ENCODE data around the gene SLC25A30. TPM values are rescaled to one million over a fixed set of nuclear protein-coding genes. Genes with fewer than 3 reads are reported as not detected.
"Not testable (repeated sequence)": the region's sequence is repeated elsewhere in the genome, so short reads cannot be mapped to it uniquely, and the experiment has no call there.

SLC25A30 gene
- total and polyA plus RNA-seq, 8 donors = 3.8 to 12.3 (median 7.5) TPM

DNA sequence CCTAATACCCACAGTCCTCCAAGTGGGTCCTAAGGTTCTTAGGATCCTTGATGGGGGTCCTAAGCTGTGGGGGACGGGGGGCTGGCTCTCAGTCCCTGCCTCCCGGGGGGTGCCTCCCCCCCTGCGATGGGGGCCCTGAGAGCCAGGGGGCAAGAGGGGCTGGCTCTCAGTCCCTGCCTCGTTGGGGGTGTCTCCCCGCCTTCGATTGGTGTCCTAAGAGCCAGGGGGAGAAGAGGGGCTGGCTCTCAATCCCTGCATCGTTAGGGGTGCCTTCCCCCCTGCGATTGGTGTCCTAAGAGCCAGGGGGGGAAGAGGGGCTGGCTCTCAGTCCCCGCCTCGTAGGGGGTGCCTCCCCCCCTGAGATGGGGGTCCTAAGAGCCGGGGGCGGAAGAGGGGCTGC, 37.0 kb downstream of the SLC25A30 start:
- TF ChIP-seq, protein P1, sequence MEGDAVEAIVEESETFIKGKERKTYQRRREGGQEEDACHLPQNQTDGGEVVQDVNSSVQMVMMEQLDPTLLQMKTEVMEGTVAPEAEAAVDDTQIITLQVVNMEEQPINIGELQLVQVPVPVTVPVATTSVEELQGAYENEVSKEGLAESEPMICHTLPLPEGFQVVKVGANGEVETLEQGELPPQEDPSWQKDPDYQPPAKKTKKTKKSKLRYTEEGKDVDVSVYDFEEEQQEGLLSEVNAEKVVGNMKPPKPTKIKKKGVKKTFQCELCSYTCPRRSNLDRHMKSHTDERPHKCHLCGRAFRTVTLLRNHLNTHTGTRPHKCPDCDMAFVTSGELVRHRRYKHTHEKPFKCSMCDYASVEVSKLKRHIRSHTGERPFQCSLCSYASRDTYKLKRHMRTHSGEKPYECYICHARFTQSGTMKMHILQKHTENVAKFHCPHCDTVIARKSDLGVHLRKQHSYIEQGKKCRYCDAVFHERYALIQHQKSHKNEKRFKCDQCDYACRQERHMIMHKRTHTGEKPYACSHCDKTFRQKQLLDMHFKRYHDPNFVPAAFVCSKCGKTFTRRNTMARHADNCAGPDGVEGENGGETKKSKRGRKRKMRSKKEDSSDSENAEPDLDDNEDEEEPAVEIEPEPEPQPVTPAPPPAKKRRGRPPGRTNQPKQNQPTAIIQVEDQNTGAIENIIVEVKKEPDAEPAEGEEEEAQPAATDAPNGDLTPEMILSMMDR (IDR thresholded peaks at IDR 0.05) = no peak
- no peak for ATAC-seq
- H3K4me3 ChIP-seq = no peak overlapping the region
- no peak overlapping the region for H3K27ac ChIP-seq
- H3K27me3 ChIP-seq = no peaks in the 10 kb centered on the region
- H3K36me3 ChIP-seq = no peaks in the 10 kb centered on the region
- H3K4me1 ChIP-seq = no peaks in the 10 kb centered on the region
- intact Hi-C loops (cut with DNase I) = no loop called here
- 76% methylated on average over 8 of the region's 12 CpGs; no CpG with 5 or more reads in 1 of the 2 donors for WGBS, 2 donors
- no peaks in the 10 kb centered on the region for H3K9me3 ChIP-seq
- no peak for DNase-seq
- no peak for FAIRE-seq

GRCh38 chr13:45380708-45381107, 37.5 kb downstream of the SLC25A30 start:
- H3K27ac ChIP-seq; H3K36me3 ChIP-seq; H3K27me3 ChIP-seq; H3K4me1 ChIP-seq; H3K4me3 ChIP-seq; intact Hi-C loops (cut with DNase I); DNase-seq; ATAC-seq; H3K9me3 ChIP-seq; FAIRE-seq: not testable (repeated sequence)
- 70% methylated on average over 5 to 6 of the region's 8 CpGs for WGBS, 2 donors

DNA sequence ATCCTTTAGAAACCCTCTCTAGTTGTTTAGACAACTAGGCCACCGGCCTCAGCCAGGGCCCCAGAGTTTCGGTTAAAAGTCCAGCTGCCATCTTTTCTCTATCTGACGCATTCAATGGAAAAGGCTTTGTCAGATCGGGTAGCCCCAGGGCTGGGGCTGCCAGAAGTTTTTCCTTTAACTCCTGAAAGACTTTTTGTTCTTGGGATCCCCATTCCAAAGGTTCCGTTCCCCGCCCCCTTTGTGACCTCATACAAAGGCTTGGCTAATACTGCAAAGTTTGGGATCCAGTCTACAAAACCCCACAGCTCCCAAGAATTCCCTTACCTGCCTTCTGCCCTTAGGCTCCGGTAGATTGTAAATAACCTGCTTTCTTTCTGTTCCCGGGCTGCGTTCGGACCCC, 38.7 kb downstream of the SLC25A30 start:
- not testable (repeated sequence) for DNase-seq, H3K9me3 ChIP-seq, ATAC-seq, H3K36me3 ChIP-seq, H3K27me3 ChIP-seq, H3K27ac ChIP-seq, H3K4me3 ChIP-seq, H3K4me1 ChIP-seq, FAIRE-seq
- WGBS, 2 donors = 90 to 92% methylated on average over 7 to 8 of the region's 10 CpGs
- intact Hi-C loops (cut with DNase I) = loop anchor here in 2 of 3 donors (10.0 kb wide), 2 partner anchors 95 to 125 kb away; no protein-coding TSS in a partner anchor

DNA sequence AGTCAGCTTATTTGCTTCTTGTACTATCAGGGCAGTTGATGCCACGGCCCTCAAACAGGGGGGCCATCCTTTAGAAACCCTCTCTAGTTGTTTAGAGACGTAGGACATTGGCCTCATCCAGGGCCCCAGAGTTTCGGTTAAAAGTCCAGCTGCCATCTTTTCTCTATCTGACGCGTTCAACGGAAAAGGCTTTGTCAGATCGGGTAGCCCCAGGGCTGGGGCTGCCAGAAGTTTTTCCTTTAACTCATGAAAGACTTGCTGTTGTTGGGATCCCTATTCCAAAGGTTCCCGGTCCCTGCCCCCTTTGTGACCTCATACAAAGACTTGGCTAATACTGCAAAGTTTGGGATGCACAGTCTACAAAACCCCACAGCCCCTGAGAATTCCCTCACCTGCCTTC, 39.4 kb downstream of the SLC25A30 start:
- not testable (repeated sequence) for H3K27me3 ChIP-seq, ATAC-seq, FAIRE-seq, H3K4me1 ChIP-seq, DNase-seq, H3K4me3 ChIP-seq, H3K27ac ChIP-seq, H3K36me3 ChIP-seq, H3K9me3 ChIP-seq
- 83 to 89% methylated on average over 8 of the region's 8 CpGs for WGBS, 2 donors
- intact Hi-C loops (cut with DNase I) = loop anchor here in 2 of 3 donors (10.0 kb wide), 2 partner anchors 96 to 126 kb away; no protein-coding TSS in a partner anchor

GRCh38 chr13:45377314-45377713, 40.9 kb downstream of the SLC25A30 start:
- intact Hi-C loops (cut with DNase I) = loop anchor here in 2 of 3 donors (10.0 kb wide), 2 partner anchors 97 to 127 kb away; no protein-coding TSS in a partner anchor
- H3K36me3 ChIP-seq, FAIRE-seq, H3K9me3 ChIP-seq, DNase-seq, H3K27ac ChIP-seq, H3K27me3 ChIP-seq, ATAC-seq, H3K4me1 ChIP-seq, H3K4me3 ChIP-seq: not testable (repeated sequence)
- 81 to 93% methylated on average over 3 to 11 of the region's 12 CpGs for WGBS, 2 donors

DNA sequence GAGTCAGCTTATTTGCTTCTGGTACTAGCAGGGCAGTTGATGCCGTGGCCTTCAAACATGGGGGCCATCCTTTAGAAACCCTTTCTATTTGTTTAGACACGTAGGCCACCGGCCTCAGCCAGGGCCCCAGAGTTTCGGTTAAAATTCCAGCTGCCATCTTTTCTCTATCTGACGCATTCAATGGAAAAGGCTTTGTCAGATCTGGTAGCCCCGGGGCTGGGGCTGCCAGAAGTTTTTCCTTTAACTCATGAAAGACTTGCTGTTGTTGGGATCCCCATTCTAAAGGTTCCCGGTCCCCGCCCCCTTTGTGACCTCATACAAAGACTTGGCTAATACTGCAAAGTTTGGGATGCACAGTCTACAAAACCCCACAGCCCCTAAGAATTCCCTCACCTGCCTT, 41.5 kb downstream of the SLC25A30 start:
- not testable (repeated sequence) for H3K4me3 ChIP-seq, ATAC-seq, H3K36me3 ChIP-seq, H3K4me1 ChIP-seq, H3K9me3 ChIP-seq, DNase-seq, H3K27me3 ChIP-seq, FAIRE-seq, H3K27ac ChIP-seq
- intact Hi-C loops (cut with DNase I) = loop anchor here in 2 of 3 donors (10.0 kb wide), 2 partner anchors 98 to 128 kb away; no protein-coding TSS in a partner anchor
- WGBS, 2 donors = 88 to 92% methylated on average over 8 of the region's 8 CpGs

DNA sequence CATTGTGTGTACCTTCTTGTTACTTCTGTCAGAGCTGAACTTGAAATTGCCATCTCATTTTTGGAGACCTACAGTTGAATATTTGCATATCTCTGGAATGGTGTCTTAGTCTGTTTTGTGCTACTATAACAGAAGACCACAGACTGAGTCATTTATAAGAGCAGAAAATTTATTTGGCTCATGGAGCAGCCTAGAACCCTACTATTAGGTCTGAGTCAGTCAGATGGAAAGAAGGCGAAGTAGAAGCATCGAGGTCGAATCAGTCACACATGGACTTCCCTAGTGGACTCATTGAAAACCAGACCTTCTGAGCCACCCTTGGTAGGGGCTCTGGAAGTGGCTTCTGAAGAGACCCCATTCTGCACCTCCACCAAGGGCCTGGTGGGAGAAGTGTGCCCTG, 43.3 kb downstream of the SLC25A30 start:
- Histone ChIP-seq H3K27ac (no peak overlapping the region), H3K4me3 (no peak overlapping the region), H3K4me1 (peaks cover 0 to 3% (median 0%) of the 10 kb centered on the region in 3 donors), H3K27me3 (no peaks in the 10 kb centered on the region), H3K9me3 (no peaks in the 10 kb centered on the region), H3K36me3 (no peaks in the 10 kb centered on the region)
- FAIRE-seq (no peak), ATAC-seq (no peak), DNase-seq (no peak)
- WGBS, 2 donors = 86 to 90% methylated on average over 3 of the region's 3 CpGs
- TF ChIP-seq, protein P1 (IDR thresholded peaks at IDR 0.05) = no peak
- intact Hi-C loops (cut with DNase I) = loop anchor here in 2 of 3 donors (10.0 kb wide), 2 partner anchors 100 to 130 kb away; no protein-coding TSS in a partner anchor
